GM10266 (cell line): ENCODE measurements around the gene FAM131B.
A peak's percentile ranks its signal among the peaks of the same experiment; 100 is the strongest.

Experiments used
- DNase-seq: peaks from one replicate; pipeline ENCODE4 v3.0.0; 2012; ENCODE audit errors: extremely low spot score
- TF ChIP-seq, protein P1 (sequence below): IDR thresholded peaks from 2 replicates; pipeline ENCODE4 v1.5.1; 2012; ENCODE audit warnings: mild to moderate bottlenecking, low read depth; ENCODE audit not compliant: control insufficient read depth, insufficient read depth; ENCODE audit errors: missing control alignments

The FAM131B gene

GRCh38 chr7:143323653-143324052 lies 38.9 kb downstream of the FAM131B start:
- TF ChIP-seq, protein P1, sequence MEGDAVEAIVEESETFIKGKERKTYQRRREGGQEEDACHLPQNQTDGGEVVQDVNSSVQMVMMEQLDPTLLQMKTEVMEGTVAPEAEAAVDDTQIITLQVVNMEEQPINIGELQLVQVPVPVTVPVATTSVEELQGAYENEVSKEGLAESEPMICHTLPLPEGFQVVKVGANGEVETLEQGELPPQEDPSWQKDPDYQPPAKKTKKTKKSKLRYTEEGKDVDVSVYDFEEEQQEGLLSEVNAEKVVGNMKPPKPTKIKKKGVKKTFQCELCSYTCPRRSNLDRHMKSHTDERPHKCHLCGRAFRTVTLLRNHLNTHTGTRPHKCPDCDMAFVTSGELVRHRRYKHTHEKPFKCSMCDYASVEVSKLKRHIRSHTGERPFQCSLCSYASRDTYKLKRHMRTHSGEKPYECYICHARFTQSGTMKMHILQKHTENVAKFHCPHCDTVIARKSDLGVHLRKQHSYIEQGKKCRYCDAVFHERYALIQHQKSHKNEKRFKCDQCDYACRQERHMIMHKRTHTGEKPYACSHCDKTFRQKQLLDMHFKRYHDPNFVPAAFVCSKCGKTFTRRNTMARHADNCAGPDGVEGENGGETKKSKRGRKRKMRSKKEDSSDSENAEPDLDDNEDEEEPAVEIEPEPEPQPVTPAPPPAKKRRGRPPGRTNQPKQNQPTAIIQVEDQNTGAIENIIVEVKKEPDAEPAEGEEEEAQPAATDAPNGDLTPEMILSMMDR, result no peak

GRCh38 chr7:143322760-143323633 lies 39.5 kb downstream of the FAM131B start:
- TF ChIP-seq, protein P1, result no peak
- no peak for DNase-seq

More at GRCh38 chr7:143323653-143324052, 38.9 kb downstream of the FAM131B start:
- no peak for DNase-seq

DNA sequence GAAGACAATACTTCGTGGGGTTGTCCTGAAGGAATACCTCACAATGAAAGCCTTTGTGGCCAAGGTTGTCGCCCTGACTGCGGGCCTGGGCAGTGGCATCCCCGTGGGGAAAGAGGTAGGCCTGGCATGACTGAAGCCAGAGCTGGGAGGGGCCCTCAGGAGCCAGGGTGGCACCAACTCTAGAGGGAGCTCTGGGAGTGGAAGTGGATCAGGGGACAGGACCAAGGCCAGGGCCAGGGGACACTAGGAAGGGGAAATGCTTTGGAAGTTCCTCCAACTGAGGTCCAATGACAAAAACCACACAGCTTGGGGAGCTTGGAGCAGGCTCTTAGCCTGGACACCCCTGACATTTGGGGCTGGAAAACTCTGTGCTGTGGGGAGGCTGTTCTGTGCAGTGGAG lies 40.8 kb downstream of the FAM131B start:
- TF ChIP-seq, protein P1, result peak; percentile 9
- no peak for DNase-seq

DNA sequence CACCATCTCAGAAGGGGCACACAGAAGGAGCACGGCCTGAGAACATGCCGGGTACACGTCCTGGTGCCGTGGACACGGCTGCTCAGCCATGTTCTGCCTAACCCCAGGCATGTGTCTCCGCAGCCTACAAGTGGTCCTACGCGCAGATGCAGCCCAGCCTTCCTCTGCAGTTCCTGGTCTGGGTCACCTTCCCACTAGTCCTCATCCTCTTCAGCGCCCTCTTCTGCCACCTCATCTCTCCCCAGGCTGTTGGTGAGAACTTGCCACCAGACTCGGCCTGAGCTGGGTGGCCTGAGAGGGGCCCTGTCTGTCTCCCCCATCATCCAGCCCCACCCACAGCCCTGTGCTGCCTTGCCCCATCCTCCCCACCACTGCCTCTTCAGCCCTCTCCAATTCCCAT lies 41.3 kb downstream of the FAM131B start:
- no peak for DNase-seq
- TF ChIP-seq, protein P1, result no peak

GRCh38 chr7:143320620-143321019 lies 41.9 kb downstream of the FAM131B start:
- no peak for DNase-seq
- TF ChIP-seq, protein P1, result no peak

DNA sequence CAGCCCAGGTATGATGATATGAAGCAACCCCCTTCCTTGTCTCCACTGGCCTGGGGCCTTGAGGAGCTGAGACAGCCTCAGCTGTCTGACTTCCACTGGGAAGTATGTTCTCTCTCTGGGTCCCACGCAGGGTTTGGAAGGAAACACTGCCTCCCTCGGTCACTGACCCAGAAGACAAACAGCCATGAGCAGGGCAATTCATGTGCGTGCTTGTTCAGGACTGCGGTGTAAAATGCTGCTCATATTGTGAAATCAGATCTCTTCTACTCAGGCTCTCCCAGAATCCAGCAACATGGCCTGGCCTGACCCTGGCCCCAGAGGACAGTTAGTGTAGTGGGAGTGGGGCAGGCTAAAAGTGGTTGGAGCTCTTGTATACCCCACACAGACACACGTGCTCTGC lies 43.9 kb downstream of the FAM131B start:
- TF ChIP-seq, protein P1, result no peak
- no peak for DNase-seq

GRCh38 chr7:143316492-143316891 lies 46.0 kb downstream of the FAM131B start:
- TF ChIP-seq, protein P1, result no peak
- no peak for DNase-seq
